LoVo (cell line): ENCODE data around the gene ALOX5.
"Not testable (repeated sequence)": the region's sequence is repeated elsewhere in the genome, so short reads cannot be mapped to it uniquely, and the experiment has no call there.

Source experiments
- DNase-seq: peaks from one replicate; pipeline ENCODE4 v3.0.0-alpha.2; 2016; ENCODE audit warnings: low spot score

ALOX5 gene

GRCh38 chr10:45404770-45405120 lies 30.7 kb downstream of the ALOX5 start:
- DNase-seq: no peak

- DNase-seq: no peak
These were observed 33.5 kb downstream of the ALOX5 start for GRCh38 chr10:45407542-45407941.

GRCh38 chr10:45408421-45409319 lies 34.7 kb downstream of the ALOX5 start:
- no peak for DNase-seq

GRCh38 chr10:45409347-45409746 lies 35.3 kb downstream of the ALOX5 start:
- DNase-seq: not testable (repeated sequence)

- DNase-seq: no peak
These were observed 35.8 kb downstream of the ALOX5 start for GRCh38 chr10:45409782-45410181.

GRCh38 chr10:45410489-45410806 lies 36.4 kb downstream of the ALOX5 start:
- no peak for DNase-seq

GRCh38 chr10:45410807-45411606 lies 37.0 kb downstream of the ALOX5 start:
- no peak for DNase-seq

- no peak for DNase-seq
These were observed 37.6 kb downstream of the ALOX5 start for GRCh38 chr10:45411607-45411940.

- not testable (repeated sequence) for DNase-seq
These were observed 41.0 kb downstream of the ALOX5 start for GRCh38 chr10:45415062-45415461.

- no peak for DNase-seq
These were observed 42.6 kb downstream of the ALOX5 start for GRCh38 chr10:45416603-45417002.

- no peak for DNase-seq
These were observed 43.7 kb downstream of the ALOX5 start for GRCh38 chr10:45417746-45418145.

- DNase-seq: no peak
These were observed 44.4 kb downstream of the ALOX5 start for GRCh38 chr10:45418417-45418848.

GRCh38 chr10:45418849-45419675 lies 45.0 kb downstream of the ALOX5 start:
- DNase-seq: no peak

GRCh38 chr10:45419676-45420025 lies 45.6 kb downstream of the ALOX5 start:
- DNase-seq: no peak

GRCh38 chr10:45420453-45421192 lies 46.6 kb downstream of the ALOX5 start:
- peak; percentile 47 for DNase-seq

- no peak for DNase-seq
These were observed 47.4 kb downstream of the ALOX5 start for GRCh38 chr10:45421221-45422097.

- DNase-seq: no peak
These were observed 48.3 kb downstream of the ALOX5 start for GRCh38 chr10:45422207-45422865.

GRCh38 chr10:45422866-45423659 lies 49.0 kb downstream of the ALOX5 start:
- DNase-seq: no peak

- no peak for DNase-seq
These were observed 50.0 kb downstream of the ALOX5 start for GRCh38 chr10:45423976-45424499.
